Left lung (tissue), 10 donors: ENCODE results near the gene TIE1. TPM values are rescaled to one million over a fixed set of nuclear protein-coding genes. Genes with fewer than 3 reads are reported as not detected.

Source experiments
- ATAC-seq: fragments of 200-7000 bp; cut with Tn5 transposase; one replicate; pipeline ENCODE4 v1.9.1; 2020; ENCODE audit warnings: moderate library complexity
- DNase-seq, 4 donors: peaks; one replicate each; pipeline ENCODE4 v3.0.0-alpha.2; 2013 to 2020
- H3K27ac ChIP-seq, 2 donors: fragments of 200-600 bp; sonication (generic) in 1 of 2; one replicate each; pipeline versions ENCODE4 v1.5.0 to v1.8.0; 2020 to 2021
- H3K27me3 ChIP-seq, 2 donors: fragments of 200-600 bp; sonication (generic) in 1 of 2; one replicate each; pipeline versions ENCODE4 v1.5.0 to v1.8.0; 2020 to 2021
- H3K36me3 ChIP-seq, 2 donors: fragments of 200-600 bp; sonication (generic) in 1 of 2; one replicate each; pipeline versions ENCODE4 v1.5.0 to v1.8.0; 2020 to 2021
- H3K4me1 ChIP-seq, 2 donors: fragments of 200-600 bp; one replicate each; pipeline ENCODE4 v1.8.0; 2021
- H3K4me3 ChIP-seq, 2 donors: fragments of 200-600 bp; sonication (generic) in 1 of 2; one replicate each; pipeline versions ENCODE4 v1.5.0 to v1.8.0; 2020 to 2021; ENCODE audit warnings: mild to moderate bottlenecking in 1 of 2
- H3K9me3 ChIP-seq, 2 donors: fragments of 200-600 bp; sonication (generic) in 1 of 2; one replicate each; pipeline versions ENCODE4 v1.5.0 to v1.8.0; 2020 to 2021
- CTCF ChIP-seq, 2 donors: fragments of 200-600 bp; sonication (generic) in 1 of 2; IDR thresholded peaks; one replicate each; pipeline versions ENCODE4 v1.5.0 to v1.8.0; 2021; ENCODE audit warnings: antibody characterized with exemption in 2 of 2
- intact Hi-C, 2 donors: fragments of 100-400 bp; cut with DNase I; formaldehyde crosslinking; loops; one replicate each; pipeline versions ENCODE4 v1.11.2 to v1.14.2; 2022
- polyA plus RNA-seq, 6 donors: library from polyadenylated mRNA; unstranded; fragments of 120-200 nt; gene quantifications; one replicate each; pipeline ENCODE4 v1.2.1, GENCODE V29; 2013; ENCODE audit not compliant: insufficient read length in 6 of 6
- total RNA-seq, 2 donors: library from RNA; stranded (reverse); fragmentation: NEBNext Ultra II Directional; extraction: Animal tissue kit (Norgen Biotek cat#: 25700); gene quantifications; one replicate each; pipeline ENCODE4 v1.2.1, GENCODE V29; 2021
- donor health status: DM: no; HTN: yes; CAD: no.
- donor health status: DM: no; HTN: no; CAD: no.

The TIE1 gene
- total and polyA plus RNA-seq, 8 donors, result 38.5 to 110 (median 92.0) TPM

GRCh38 chr1:43284065-43284464, 16.7 kb upstream of the TIE1 start:
- ATAC-seq (no peak), DNase-seq (no peak)
- TF ChIP-seq CTCF (IDR thresholded peaks at IDR 0.05), result no peak
- Histone ChIP-seq H3K27me3 (no peaks in the 10 kb centered on the region), H3K9me3 (no peaks in the 10 kb centered on the region), H3K4me3 (peak overlapping the region in 1 of 2 donors; percentile 40), H3K4me1 (peaks cover 0 to 3% of the 10 kb centered on the region in 2 donors), H3K36me3 (no peaks in the 10 kb centered on the region), H3K27ac (no peak overlapping the region)
- intact Hi-C loops, result no loop called here

- intact Hi-C loops, result no loop called here
- H3K4me3 ChIP-seq, result peak overlapping the region; percentile 22 to 40
- no peak for TF ChIP-seq CTCF (IDR thresholded peaks at IDR 0.05)
- peak; percentile 51 for ATAC-seq
- H3K9me3 ChIP-seq, result no peaks in the 10 kb centered on the region
- peaks cover 0 to 3% of the 10 kb centered on the region in 2 donors for H3K4me1 ChIP-seq
- peak overlapping the region in 1 of 2 donors; percentile 39 for H3K27ac ChIP-seq
- H3K36me3 ChIP-seq, result no peaks in the 10 kb centered on the region
- H3K27me3 ChIP-seq, result no peaks in the 10 kb centered on the region
- peak in 1 of 4 donors; percentile 45 for DNase-seq
Measured at GRCh38 chr1:43284546-43285110, 16.2 kb upstream of the TIE1 start.

- peak; percentile 96 for ATAC-seq
- Histone ChIP-seq H3K4me1 (peaks cover 0 to 3% of the 10 kb centered on the region in 2 donors), H3K36me3 (no peaks in the 10 kb centered on the region), H3K4me3 (peak within 1 kb of the TSS; percentile 22 to 40), H3K27ac (peak within 1 kb of the TSS in 1 of 2 donors; percentile 39), H3K9me3 (no peaks in the 10 kb centered on the region), H3K27me3 (no peaks in the 10 kb centered on the region)
- intact Hi-C loops, result no loop called here
- DNase-seq, result peak in 3 of 4 donors; percentile 82 to 93 (median 89)
- TF ChIP-seq CTCF (IDR thresholded peaks at IDR 0.05), result peak in 1 of 2 donors; percentile 15
Measured at GRCh38 chr1:43285269-43285990, 15.4 kb upstream of the TIE1 start, which contains the start of gene C1orf210. Gene C1orf210, minus strand, starts transcription at chr1:43285581. Its CDS starts 2,311 bp downstream, at chr1:43283270.

- ATAC-seq (no peak), DNase-seq (peak in 1 of 4 donors; percentile 51)
- Histone ChIP-seq H3K9me3 (no peaks in the 10 kb centered on the region), H3K36me3 (no peaks in the 10 kb centered on the region), H3K27me3 (no peaks in the 10 kb centered on the region), H3K27ac (no peak overlapping the region), H3K4me1 (peaks cover 0 to 3% of the 10 kb centered on the region in 2 donors), H3K4me3 (no peak overlapping the region)
- no peak for TF ChIP-seq CTCF (IDR thresholded peaks at IDR 0.05)
- intact Hi-C loops, result no loop called here
Measured at GRCh38 chr1:43286115-43286514, 14.7 kb upstream of the TIE1 start.

- H3K4me1 ChIP-seq, result peaks cover 0 to 3% of the 10 kb centered on the region in 2 donors
- H3K36me3 ChIP-seq, result no peaks in the 10 kb centered on the region
- TF ChIP-seq CTCF (IDR thresholded peaks at IDR 0.05), result no peak
- ATAC-seq (no peak), DNase-seq (no peak)
- no peak overlapping the region for H3K4me3 ChIP-seq
- no peaks in the 10 kb centered on the region for H3K27me3 ChIP-seq
- no peaks in the 10 kb centered on the region for H3K9me3 ChIP-seq
- H3K27ac ChIP-seq, result no peak overlapping the region
- intact Hi-C loops, result no loop called here
Measured at GRCh38 chr1:43286533-43286932, 14.2 kb upstream of the TIE1 start.
